IMR-90 (cell line): Measurements from ENCODE around the gene TGM1. TPM values are rescaled to one million over a fixed set of nuclear protein-coding genes. Genes with fewer than 3 reads are reported as not detected.

Experiments
- ATAC-seq: fragments of 200-7000 bp; cut with Tn5 transposase; 2 replicates; pipeline ENCODE4 v1.9.1; 2020; ENCODE audit warnings: low read depth, mild to moderate bottlenecking, moderate library complexity
- BruUV-seq: library from RNA; stranded (reverse); fragments of 400-500 nt; replicated peaks from 2 replicates; lab custom pipeline; 2021; lab: Mats Ljungman, UMichigan
- CTCF ChIA-PET: fragments of 300-600 bp; formaldehyde crosslinking; extraction: SDS; loops from one replicate; lab custom pipeline; 2021; ENCODE audit warnings: antibody characterized with exemption; lab: Yijun Ruan, JAX
- POLR2A ChIA-PET: fragments of 300-600 bp; sonication (Branson Sonifier 250); formaldehyde crosslinking; loops from one replicate; lab custom pipeline; 2022; ENCODE audit warnings: antibody characterized with exemption; ENCODE audit not compliant: unreplicated experiment; lab: Charles Lee
- DNase-seq: peaks from one replicate; pipeline ENCODE4 v3.0.0; 2013
- H2AFZ ChIP-seq: replicated peaks from 2 replicates; pipeline ENCODE3; 2013; ENCODE audit warnings: low read length, mild to moderate bottlenecking; ENCODE audit not compliant: poor library complexity
- H2AK5ac ChIP-seq: 2 replicates; pipeline ENCODE4 v1.6.1; 2013; ENCODE audit warnings: low read depth, low read length, inconsistent platforms
- H2AK9ac ChIP-seq: replicated peaks from 2 replicates; pipeline ENCODE3; 2013; ENCODE audit warnings: mild to moderate bottlenecking, low read depth, low read length, moderate library complexity; ENCODE audit not compliant: poor library complexity
- H2BK120ac ChIP-seq: 2 replicates; pipeline ENCODE4 v1.6.1; 2013; ENCODE audit warnings: low read depth, low read length, inconsistent platforms
- H2BK15ac ChIP-seq: 3 replicates; pipeline ENCODE4 v1.6.1; 2013; ENCODE audit warnings: low read depth, low read length, inconsistent platforms
- H2BK20ac ChIP-seq: 2 replicates; pipeline ENCODE4 v1.6.1; 2013; ENCODE audit warnings: low read depth, mild to moderate bottlenecking, inconsistent platforms, low read length, moderate library complexity
- H2BK5ac ChIP-seq: 2 replicates; pipeline ENCODE4 v1.6.1; 2013; ENCODE audit warnings: mild to moderate bottlenecking, low read depth, low read length, inconsistent platforms; ENCODE audit not compliant: poor library complexity, severe bottlenecking
- H3K14ac ChIP-seq: replicated peaks from 2 replicates; pipeline ENCODE4 v1.6.1; 2013; ENCODE audit warnings: low read depth, low read length, inconsistent platforms
- H3K18ac ChIP-seq: 2 replicates; pipeline ENCODE4 v1.6.1; 2013; ENCODE audit warnings: low read depth, low read length, control low read depth
- H3K23ac ChIP-seq: 2 replicates; pipeline ENCODE4 v1.6.1; 2013; ENCODE audit warnings: low read depth, low read length, inconsistent platforms
- H3K27ac ChIP-seq: 2 replicates; pipeline ENCODE4 v1.5.1; 2013; ENCODE audit warnings: mild to moderate bottlenecking, control low read depth, low read length; ENCODE audit not compliant: insufficient read depth
- H3K27me3 ChIP-seq: 2 replicates; pipeline ENCODE4 v1.6.1; 2013; ENCODE audit warnings: low read length; ENCODE audit not compliant: control insufficient read depth, insufficient read depth
- H3K36me3 ChIP-seq: 2 replicates; pipeline ENCODE4 v1.6.1; 2013; ENCODE audit warnings: low read length, mixed read lengths; ENCODE audit not compliant: control insufficient read depth, insufficient read depth
- H3K4ac ChIP-seq: 2 replicates; pipeline ENCODE4 v1.6.1; 2013; ENCODE audit warnings: low read depth, low read length, inconsistent platforms
- H3K4me1 ChIP-seq: 2 replicates; pipeline ENCODE4 v1.6.1; 2013; ENCODE audit warnings: low read length, mixed read lengths; ENCODE audit not compliant: control insufficient read depth, insufficient read depth
- H3K4me2 ChIP-seq: 2 replicates; pipeline ENCODE4 v1.6.1; 2013; ENCODE audit warnings: low read depth, mild to moderate bottlenecking, control low read depth, low read length, moderate library complexity
- H3K4me3 ChIP-seq: 2 replicates; pipeline ENCODE4 v1.5.1; 2013; ENCODE audit warnings: low read depth, mild to moderate bottlenecking, control low read depth, low read length, moderate library complexity; ENCODE audit not compliant: insufficient read depth
- H3K56ac ChIP-seq: 2 replicates; pipeline ENCODE4 v1.6.1; 2013; ENCODE audit warnings: low read length, inconsistent platforms; ENCODE audit not compliant: insufficient read depth; ENCODE audit errors: extremely low read depth
- H3K79me1 ChIP-seq, 2 experiments: 2 replicates each; pipeline ENCODE4 v1.6.1; 2013; ENCODE audit warnings: low read length in 2 of 2, inconsistent platforms in 1 of 2, low read depth in 1 of 2
- H3K9ac ChIP-seq: 2 replicates; pipeline ENCODE4 v1.6.1; 2013; ENCODE audit warnings: low read depth, low read length, control low read depth
- H3K9me1 ChIP-seq: 2 replicates; pipeline ENCODE4 v1.6.1; 2013; ENCODE audit warnings: low read length, inconsistent platforms; ENCODE audit not compliant: insufficient read depth
- H3K9me3 ChIP-seq: 2 replicates; pipeline ENCODE4 v1.6.1; 2013; ENCODE audit warnings: low read length; ENCODE audit not compliant: control insufficient read depth, insufficient read depth
- H4K20me1 ChIP-seq: 2 replicates; pipeline ENCODE4 v1.6.1; 2013; ENCODE audit warnings: low read length, inconsistent platforms; ENCODE audit not compliant: insufficient read depth
- H4K5ac ChIP-seq: 2 replicates; pipeline ENCODE4 v1.6.1; 2013; ENCODE audit warnings: mild to moderate bottlenecking, low read depth, low read length, control low read depth
- H4K8ac ChIP-seq, 2 experiments: 2 replicates each; pipeline ENCODE4 v1.6.1; 2013; ENCODE audit warnings: low read depth in 2 of 2, low read length in 2 of 2, control low read depth in 1 of 2, inconsistent platforms in 1 of 2
- H4K91ac ChIP-seq: 2 replicates; pipeline ENCODE4 v1.6.1; 2013; ENCODE audit warnings: low read depth, low read length, inconsistent platforms; ENCODE audit not compliant: insufficient read depth
- NFE2L2 ChIP-seq: fragments of 150-350 bp; IDR thresholded peaks from 2 replicates; pipeline ENCODE4 v1.6.1; 2016; ENCODE audit warnings: low read depth, mild to moderate bottlenecking, low read length
- RAD21 ChIP-seq: IDR thresholded peaks from 2 replicates; pipeline ENCODE4 v1.6.1; 2012; ENCODE audit warnings: low read length, improper control_type of control experiment
- WGBS, 2 experiments: methylation state at CpG; one replicate each; pipeline versions ENCODE4 v1.1.5 to v1.1.7; 2013; ENCODE audit warnings: missing lambda C conversion rate in 2 of 2; ENCODE audit not compliant: insufficient read length in 1 of 2; ENCODE audit errors: extremely low coverage in 2 of 2; 5-methylcytosine and 5-hydroxymethylcytosine counted together
- dilution Hi-C: fragments of 300-500 bp; cut with HindIII; formaldehyde crosslinking; loops from one replicate; pipeline ENCODE4 v1.14.3; 2018; ENCODE audit warnings: low sequenced_read_pairs; ENCODE audit not compliant: unreplicated experiment
- in situ Hi-C: fragments of 300-500 bp; cut with MboI; formaldehyde crosslinking; loops from 3 replicates; pipeline ENCODE4 v1.14.3; 2019; ENCODE audit warnings: low sequenced_read_pairs, inconsistent platforms, mixed read lengths
- intact Hi-C: fragments of 100-400 bp; cut with micrococcal nuclease; formaldehyde crosslinking; loops from 2 replicates; pipeline ENCODE4 v1.10.0; 2022
- polyA plus RNA-seq, 3 experiments: library from polyadenylated mRNA; depleted of rRNA; stranded (reverse); fragments of >200 nt; gene quantifications; 2 replicates each; pipeline ENCODE4 v1.2.3, GENCODE V29; 2012; ENCODE audit warnings: low replicate concordance in 1 of 3
- total RNA-seq: library from RNA; depleted of rRNA; stranded (reverse); fragments of >200 nt; gene quantifications from 2 replicates; pipeline ENCODE4 v1.2.3, GENCODE V29; 2012

The TGM1 gene
- total and polyA plus RNA-seq, 2 of the 4 experiments (the other 2 are of a cell fraction): 0.72 to 3.3 TPM

DNA sequence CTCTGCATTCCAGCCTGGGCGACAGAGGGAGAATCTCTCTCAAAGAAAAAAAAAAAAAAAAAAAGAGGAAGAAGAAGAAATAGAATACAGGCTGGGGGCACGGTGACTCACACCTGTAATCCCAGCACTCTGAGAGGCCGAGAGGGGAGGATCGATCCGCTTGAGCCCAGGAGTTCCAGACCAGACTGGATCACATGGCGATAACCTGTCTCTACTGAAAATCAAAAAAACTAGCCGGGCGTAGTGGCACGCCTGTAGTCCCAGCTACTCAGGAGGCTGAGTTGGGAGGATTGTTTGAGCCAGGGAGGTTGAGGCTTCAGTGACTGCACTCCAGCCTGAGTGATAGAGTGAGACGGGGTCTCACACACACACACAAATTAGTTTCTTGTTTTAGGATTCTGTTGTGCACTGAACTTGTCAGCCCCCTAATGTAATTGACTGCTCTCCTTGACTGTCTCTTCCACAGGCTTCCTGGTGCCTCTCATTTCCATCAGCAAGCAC, 19.6 kb downstream of the TGM1 start:
- in situ Hi-C loops: loop anchor here (5.0 kb wide), 1 partner anchor 54 kb away; the partner anchor contains the start of genes DHRS1 and NOP9
- H3K18ac ChIP-seq: 0 out of 2 replicates have a peak overlapping the region, but pooled peaks have one; percentile 16
- POLR2A ChIA-PET: interaction anchor here (0.7 kb wide), 1 partner anchor 13 kb away, joined by 11 read pairs; no protein-coding TSS in a partner anchor
- H3K36me3 ChIP-seq: peaks cover 20% of the 10 kb centered on the region
- BruUV-seq: no TSS peak
- peak overlapping the region; percentile 59 for H3K9ac ChIP-seq
- peak overlapping the region; percentile 33; the same call in 1 of the 2 replicates for H2BK20ac ChIP-seq
- ATAC-seq: no peak
- H2AFZ ChIP-seq: peak overlapping the region; percentile 89
- peak overlapping the region; percentile 62 for H3K4me2 ChIP-seq
- H3K4ac ChIP-seq: peak overlapping the region; percentile 82
- H2BK120ac ChIP-seq: peak overlapping the region; percentile 72
- TF ChIP-seq RAD21 (no peak), NFE2L2 (no peak)
- intact Hi-C loops: loop anchor here (1.0 to 5.0 kb wide), 4 partner anchors 27 to 231 kb away; partner anchors contain the start of gene RABGGTA
- H4K20me1 ChIP-seq: peaks cover 4% of the 10 kb centered on the region
- H3K79me1 ChIP-seq: peaks cover 25 to 37% of the 10 kb centered on the region in 2 experiments
- H3K9me3 ChIP-seq: no peaks in the 10 kb centered on the region
- dilution Hi-C loops: no loop called here
- H2BK15ac ChIP-seq: peak overlapping the region; percentile 15; the same call in 1 of the 3 replicates
- peak overlapping the region; percentile 82 for H3K23ac ChIP-seq
- H2BK5ac ChIP-seq: peak overlapping the region; percentile 49
- WGBS, 2 experiments: 80% methylated on average over 1 of the region's 10 CpGs; no CpG with 5 or more reads in 1 of the 2 experiments
- peak overlapping the region; percentile 86 to 91 for H4K8ac ChIP-seq
- H3K14ac ChIP-seq: peak overlapping the region; percentile 88
- H3K4me3 ChIP-seq: peak overlapping the region; percentile 82
- peak overlapping the region; percentile 98 for H2AK5ac ChIP-seq
- H4K5ac ChIP-seq: peak overlapping the region; percentile 93
- peaks cover 18% of the 10 kb centered on the region for H3K9me1 ChIP-seq
- H3K27me3 ChIP-seq: no peaks in the 10 kb centered on the region
- peaks cover 13% of the 10 kb centered on the region for H3K4me1 ChIP-seq
- no peak overlapping the region for H3K56ac ChIP-seq
- H4K91ac ChIP-seq: peak overlapping the region; percentile 55
- CTCF ChIA-PET: interaction anchor here (0.7 to 2.5 kb wide), 9 partner anchors 8 to 199 kb away, joined by 3 to 23 read pairs (median 4); partner anchors contain the start of genes DHRS1, LTB4R, NOP9 and RABGGTA
- H3K27ac ChIP-seq: peak overlapping the region; percentile 88
- peak overlapping the region; percentile 45 for H2AK9ac ChIP-seq
- DNase-seq: no peak
